Measurements from ENCODE around the gene TOM1L2. TPM values are rescaled to one million over a fixed set of nuclear protein-coding genes. Genes with fewer than 3 reads are reported as not detected.

The TOM1L2 gene
- polyA plus RNA-seq, 1 experiment = 25.5 TPM

- CTCF ChIA-PET = no interaction called here
Observed at GRCh38 chr17:17952691-17953090, 19.5 kb downstream of the TOM1L2 start.

GRCh38 chr17:17951524-17951923 lies 20.7 kb downstream of the TOM1L2 start:
- CTCF ChIA-PET = no interaction called here
- Histone ChIP-seq H3K27ac (ENCODE audit: low read depth, low read length) (peak overlapping the region; percentile 12), H3K4me3 (ENCODE audit: low read depth, low read length) (no peak overlapping the region)

More at GRCh38 chr17:17952691-17953090, 19.5 kb downstream of the TOM1L2 start:
- Histone ChIP-seq H3K27ac (ENCODE audit: low read depth, low read length) (peak overlapping the region; percentile 61), H3K9me3 (ENCODE audit: control insufficient read depth, insufficient read depth, low read length) (peaks cover 3% of the 10 kb centered on the region; the same call in 1 of the 2 replicates), H3K4me3 (ENCODE audit: low read depth, low read length) (no peak overlapping the region), H3K27me3 (ENCODE audit: control insufficient read depth, insufficient read depth, low read length) (no peaks in the 10 kb centered on the region)
- POLR2A ChIA-PET = interaction anchor here (0.7 kb wide), 1 partner anchor 13 kb away, joined by 12 read pairs; no protein-coding TSS in a partner anchor
- no peak for DNase-seq (ENCODE audit: low read depth, low spot score)
- TF ChIP-seq CTCF (IDR thresholded peaks at IDR 0.05; ENCODE audit: low read depth, low read length) = no peak

GRCh38 chr17:17950806-17951205 lies 21.4 kb downstream of the TOM1L2 start:
- peak; percentile 37 for TF ChIP-seq CTCF (IDR thresholded peaks at IDR 0.05; ENCODE audit: low read depth, low read length)
- no peak overlapping the region for H3K4me3 ChIP-seq (ENCODE audit: low read depth, low read length)
- H3K27ac ChIP-seq (ENCODE audit: low read depth, low read length) = no peak overlapping the region
- CTCF ChIA-PET = no interaction called here
- DNase-seq (ENCODE audit: low read depth, low spot score) = no peak
- POLR2A ChIA-PET = no interaction called here
- H3K27me3 ChIP-seq (ENCODE audit: control insufficient read depth, insufficient read depth, low read length) = no peaks in the 10 kb centered on the region
- no peaks in the 10 kb centered on the region for H3K9me3 ChIP-seq (ENCODE audit: control insufficient read depth, insufficient read depth, low read length)

More at GRCh38 chr17:17951524-17951923, 20.7 kb downstream of the TOM1L2 start:
- TF ChIP-seq CTCF (IDR thresholded peaks at IDR 0.05; ENCODE audit: low read depth, low read length) = no peak
- no peaks in the 10 kb centered on the region for H3K27me3 ChIP-seq (ENCODE audit: control insufficient read depth, insufficient read depth, low read length)
- H3K9me3 ChIP-seq (ENCODE audit: control insufficient read depth, insufficient read depth, low read length) = peaks cover 3% of the 10 kb centered on the region; the same call in 1 of the 2 replicates
- no peak for DNase-seq (ENCODE audit: low read depth, low spot score)
- POLR2A ChIA-PET = no interaction called here

- Histone ChIP-seq H3K4me3 (ENCODE audit: low read depth, low read length) (no peak overlapping the region), H3K9me3 (ENCODE audit: control insufficient read depth, insufficient read depth, low read length) (no peaks in the 10 kb centered on the region), H3K27ac (ENCODE audit: low read depth, low read length) (no peak overlapping the region), H3K27me3 (ENCODE audit: control insufficient read depth, insufficient read depth, low read length) (no peaks in the 10 kb centered on the region)
- no peak for DNase-seq (ENCODE audit: low read depth, low spot score)
- ChIA-PET POLR2A (no interaction called here), CTCF (no interaction called here)
- no peak for TF ChIP-seq CTCF (IDR thresholded peaks at IDR 0.05; ENCODE audit: low read depth, low read length)
Observed at GRCh38 chr17:17950347-17950746, 21.9 kb downstream of the TOM1L2 start.

GRCh38 chr17:17947966-17948365 lies 24.2 kb downstream of the TOM1L2 start:
- ChIA-PET POLR2A (interaction anchor here (1.1 kb wide), 1 partner anchor 34 kb away, joined by 3 read pairs; no protein-coding TSS in a partner anchor), CTCF (interaction anchor here (1.2 to 2.2 kb wide), 2 partner anchors 29 to 57 kb away, joined by 4 to 12 read pairs; no protein-coding TSS in a partner anchor)
- peak overlapping the region; percentile 31 for H3K27ac ChIP-seq (ENCODE audit: low read depth, low read length)
- no peaks in the 10 kb centered on the region for H3K9me3 ChIP-seq (ENCODE audit: control insufficient read depth, insufficient read depth, low read length)
- H3K4me3 ChIP-seq (ENCODE audit: low read depth, low read length) = no peak overlapping the region
- no peak for DNase-seq (ENCODE audit: low read depth, low spot score)
- no peak for TF ChIP-seq CTCF (IDR thresholded peaks at IDR 0.05; ENCODE audit: low read depth, low read length)
- H3K27me3 ChIP-seq (ENCODE audit: control insufficient read depth, insufficient read depth, low read length) = no peaks in the 10 kb centered on the region

All from AG04450 (cell line).